PC-9 (cell line): ENCODE results near the gene TRAT1.

Experiments used
- CTCF ChIP-seq: fragments of 200-600 bp; sonication (generic); conservative IDR thresholded peaks from 2 replicates; pipeline ENCODE4 v1.6.1; 2017; ENCODE audit warnings: mixed run types, antibody characterized with exemption, mild to moderate bottlenecking, moderate library complexity
- EZH2 ChIP-seq: fragments of 200-600 bp; sonication (generic); IDR thresholded peaks from 2 replicates; pipeline ENCODE4 v1.8.0; 2017; ENCODE audit warnings: antibody characterized with exemption, low read depth

GRCh38 chr3:108834551-108834950 lies 12.0 kb downstream of the TRAT1 start:
- TF ChIP-seq EZH2 (no peak), CTCF (no peak)
